K562 (cell line): Measurements from ENCODE around the gene TIMM17A. TPM values are rescaled to one million over a fixed set of nuclear protein-coding genes. Genes with fewer than 3 reads are reported as not detected.

Experiments used
- ATAC-seq: fragments of 200-7000 bp; cut with Tn5 transposase; 3 replicates; pipeline ENCODE4 v1.9.1; 2020; ENCODE audit warnings: moderate library complexity
- BruUV-seq: library from RNA; stranded (reverse); fragments of 400-500 nt; replicated peaks from 2 replicates; lab custom pipeline; 2021; lab: Mats Ljungman, UMichigan
- CTCF ChIA-PET: fragments of 300-600 bp; formaldehyde crosslinking; extraction: SDS; loops from one replicate; lab custom pipeline; 2021; ENCODE audit warnings: low intra/inter-chr PET ratio; lab: Yijun Ruan, JAX
- POLR2A ChIA-PET: fragments of 300-600, 350-650 bp; sonication (Branson Sonifier 250); formaldehyde crosslinking; extraction: SDS; loops from one replicate; lab custom pipeline; 2021; ENCODE audit warnings: antibody characterized with exemption, inconsistent platforms; lab: Yijun Ruan, JAX
- DNase-seq, 4 experiments: peaks; one replicate each; pipeline versions ENCODE4 v3.0.0 to v3.0.0-alpha.2; 2011 to 2018; ENCODE audit warnings: low spot score in 3 of 4, mixed read lengths in 3 of 4; ENCODE audit errors: extremely low read depth in 1 of 4
- FAIRE-seq: peaks from 2 replicates; lab custom pipeline; 2011; peaks lifted over from hg19 to GRCh38; lab: Jason Lieb, UNC
- H2AFZ ChIP-seq: 2 replicates; pipeline ENCODE4 v1.6.0; 2011; ENCODE audit warnings: low read depth, low read length, control low read depth, inconsistent platforms
- H3K27ac ChIP-seq: fragments of 200-600 bp; 3 replicates; pipeline ENCODE4 v1.8.0; 2011; ENCODE audit warnings: low read depth, mild to moderate bottlenecking, control low read depth, inconsistent platforms, low read length, moderate library complexity, mixed read lengths; ENCODE audit errors: extremely low read depth
- H3K27me3 ChIP-seq, 2 experiments: fragments of 300-600 bp in 1 of 2; 2 replicates in 1 of 2; 3 replicates in 1 of 2; pipeline versions ENCODE4 v1.6.0 to v1.8.0; 2011; ENCODE audit warnings: inconsistent platforms in 2 of 2, low read length in 2 of 2, mild to moderate bottlenecking in 1 of 2, mixed read lengths in 1 of 2, moderate library complexity in 1 of 2; ENCODE audit not compliant: control insufficient read depth in 2 of 2, insufficient read depth in 2 of 2
- H3K36me3 ChIP-seq: fragments of 300-600 bp; 3 replicates; pipeline ENCODE4 v1.8.0; 2011; ENCODE audit warnings: mild to moderate bottlenecking, low read length, inconsistent platforms; ENCODE audit not compliant: control insufficient read depth, insufficient read depth
- H3K4me1 ChIP-seq, 2 experiments: fragments of 200-600 bp in 1 of 2; replicated peaks in 1 of 2; 2 replicates in 1 of 2; 3 replicates in 1 of 2; pipeline versions ENCODE4 v1.5.1 to v1.8.0; 2011; ENCODE audit warnings: inconsistent platforms in 2 of 2, low read length in 2 of 2, mild to moderate bottlenecking in 1 of 2, mixed read lengths in 1 of 2, moderate library complexity in 1 of 2; ENCODE audit not compliant: control insufficient read depth in 2 of 2, insufficient read depth in 2 of 2
- H3K4me2 ChIP-seq: 2 replicates; pipeline ENCODE4 v1.6.1; 2011; ENCODE audit warnings: low read length, control low read depth, inconsistent platforms, mixed read lengths; ENCODE audit not compliant: insufficient read depth
- H3K4me3 ChIP-seq: fragments of 200-600 bp; sonication (generic), shearing (Covaris generic); 2 replicates; pipeline ENCODE4 v1.5.1; 2016; ENCODE audit warnings: control low read depth, inconsistent platforms
- H3K79me2 ChIP-seq: fragments of 200-600 bp; 3 replicates; pipeline ENCODE4 v1.8.0; 2011; ENCODE audit warnings: low read length, inconsistent platforms; ENCODE audit not compliant: control insufficient read depth, insufficient read depth
- H3K9ac ChIP-seq, 2 experiments: 2 replicates each; pipeline versions ENCODE4 v1.6.0 to v1.6.1; 2011; ENCODE audit warnings: low read depth in 2 of 2, low read length in 2 of 2, control low read depth in 1 of 2, inconsistent platforms in 1 of 2, mild to moderate bottlenecking in 1 of 2, mixed read lengths in 1 of 2; ENCODE audit not compliant: insufficient read depth in 1 of 2
- H3K9me1 ChIP-seq: one replicate; pipeline ENCODE4 v1.6.0; 2011; ENCODE audit warnings: inconsistent platforms, mild to moderate bottlenecking, low read length, moderate library complexity; ENCODE audit not compliant: control insufficient read depth, insufficient read depth
- H3K9me3 ChIP-seq: replicated peaks from 2 replicates; pipeline ENCODE4 v1.5.1; 2011; ENCODE audit warnings: low read depth, low read length, inconsistent platforms; ENCODE audit not compliant: control insufficient read depth, insufficient read depth
- H4K20me1 ChIP-seq: replicated peaks from 2 replicates; pipeline ENCODE4 v1.6.1; 2011; ENCODE audit warnings: low read length, inconsistent platforms, mixed read lengths; ENCODE audit not compliant: control insufficient read depth, insufficient read depth
- CBX8 ChIP-seq: fragments of 200-600 bp; sonication (generic); IDR thresholded peaks from 2 replicates; pipeline ENCODE4 v1.6.1; 2012; ENCODE audit warnings: borderline replicate concordance, mixed run types, low read depth, mild to moderate bottlenecking, moderate library complexity, mixed read lengths, low read length, control low read depth, inconsistent platforms; ENCODE audit not compliant: poor library complexity, severe bottlenecking; ENCODE audit errors: extremely low read depth
- DMBX1 ChIP-seq: fragments of 250-450 bp; sonication (Bioruptor Pico); IDR thresholded peaks from 2 replicates; pipeline ENCODE4 v1.8.0; 2022; ENCODE audit warnings: inconsistent platforms, mild to moderate bottlenecking, moderate library complexity, borderline replicate concordance
- ESRRB ChIP-seq: fragments of 250-450 bp; sonication (Bioruptor Pico); IDR thresholded peaks from 2 replicates; pipeline ENCODE4 v1.5.0; 2020; ENCODE audit warnings: mild to moderate bottlenecking, moderate library complexity, borderline replicate concordance
- ETS1 ChIP-seq: conservative IDR thresholded peaks from 2 replicates; pipeline ENCODE4 v1.6.1; 2011; ENCODE audit warnings: low read depth, mild to moderate bottlenecking, low read length; ENCODE audit not compliant: control insufficient read depth
- HDAC6 ChIP-seq: IDR thresholded peaks from 2 replicates; pipeline ENCODE4 v1.6.1; 2012; ENCODE audit warnings: low read depth, mild to moderate bottlenecking, control low read depth, inconsistent platforms, low read length, moderate library complexity
- POLR3G ChIP-seq: IDR thresholded peaks from 2 replicates; pipeline ENCODE4 v1.6.1; 2011; ENCODE audit not compliant: insufficient read length, insufficient replicate concordance; ENCODE audit errors: extremely low read depth
- PYGO2 ChIP-seq: fragments of 450-650 bp; IDR thresholded peaks from 2 replicates; pipeline ENCODE4 v1.6.1; 2016; ENCODE audit warnings: mild to moderate bottlenecking, missing genetic modification characterization, moderate library complexity, missing compliant biosample characterization
- SRSF9 ChIP-seq: fragments of 200-400 bp; formaldehyde crosslinking; IDR thresholded peaks from 2 replicates; pipeline ENCODE4 v1.6.1; 2017; ENCODE audit warnings: low read depth, low read length, borderline replicate concordance
- ZBTB17 ChIP-seq: fragments of 450-650 bp; formaldehyde crosslinking; IDR thresholded peaks from 2 replicates; pipeline ENCODE4 v1.4.0; 2020; ENCODE audit warnings: mild to moderate bottlenecking
- ZBTB40 ChIP-seq, 2 experiments: fragments of 450-650 bp in 1 of 2; sonication (generic) in 1 of 2; formaldehyde crosslinking in 1 of 2; IDR thresholded peaks; 2 replicates each; pipeline versions ENCODE4 v1.7.1 to v1.9.0; 2016 to 2022; ENCODE audit warnings: inconsistent platforms in 1 of 2, mild to moderate bottlenecking in 1 of 2, missing genetic modification reagents in 1 of 2
- ZKSCAN1 ChIP-seq: fragments of 150-350 bp; IDR thresholded peaks from 2 replicates; pipeline ENCODE4 v1.6.1; 2016; ENCODE audit warnings: low read depth, low read length
- WGBS: fragments of 100-300 bp; shearing (Covaris generic); methylation state at CpG from one replicate; pipeline ENCODE4 v1.1.6; 2016; ENCODE audit warnings: low coverage, mixed read lengths; ENCODE audit not compliant: insufficient coverage; ENCODE audit errors: missing lambda C conversion rate; 5-methylcytosine and 5-hydroxymethylcytosine counted together
- in situ Hi-C: fragments of 300-500 bp; cut with MboI; formaldehyde crosslinking; loops from 4 replicates; pipeline ENCODE4 v1.15.0; 2018; ENCODE audit warnings: inconsistent platforms, mixed read lengths
- intact Hi-C: fragments of 100-400 bp; cut with micrococcal nuclease; formaldehyde crosslinking; loops from 2 replicates; pipeline ENCODE4 v1.14.2; 2022
- polyA plus RNA-seq, 8 experiments: library from polyadenylated mRNA; depleted of rRNA in 4 of 8; stranded (reverse) in 5 of 8; unstranded in 3 of 8; fragments of >200 nt; fragmentation: Nextera tagmentation in 2 of 8; fragmentation: Illumina TruSeq in 1 of 8; extraction: Ambion mirVana in 2 of 8; extraction: Trizol in 1 of 8; gene quantifications; 2 replicates each; pipeline versions ENCODE4 v1.2.1 to v1.2.3, GENCODE V29; 2011 to 2014; ENCODE audit warnings: inconsistent platforms in 1 of 8, missing spikeins in 1 of 8
- total RNA-seq, 7 experiments: library from RNA; depleted of rRNA in 6 of 7; stranded (reverse); fragments of >200 nt in 6 of 7; fragmentation: Illumina TruSeq in 2 of 7; extraction: Trizol in 2 of 7; gene quantifications; 2 replicates each; pipeline versions ENCODE4 v1.2.1 to v1.2.3, GENCODE V29; 2011 to 2021; ENCODE audit warnings: low replicate concordance in 1 of 7

The TIMM17A gene
- total and polyA plus RNA-seq, 9 of the 15 experiments (the other 6 are each of a cell fraction or from before 2014, with no cell fraction given): 116 to 744 (median 180) TPM

GRCh38 chr1:202007304-202007703 lies 52.0 kb downstream of the TIMM17A start:
- intact Hi-C loops: loop anchor here (5.0 kb wide), 1 partner anchor 70 kb away; no protein-coding TSS in a partner anchor
- no peak overlapping the region for H3K4me2 ChIP-seq
- TF ChIP-seq ZBTB40 (IDR thresholded peaks at IDR 0.05) (no peak), ZBTB40 (CRISPR knock-in tag; IDR thresholded peaks at IDR 0.05) (no peak), ESRRB (no peak), ZBTB17 (CRISPR knock-in tag) (no peak), POLR3G (no peak), ETS1 (no peak), CBX8 (no peak), HDAC6 (no peak), SRSF9 (no peak), ZKSCAN1 (no peak), PYGO2 (tag) (no peak), DMBX1 (CRISPR knock-in tag) (no peak)

More at GRCh38 chr1:202007304-202007703, 52.0 kb downstream of the TIMM17A start:
- no peak overlapping the region for H2AFZ ChIP-seq
- no peak for DNase-seq
- ChIA-PET POLR2A (interaction anchor here (0.6 to 1.9 kb wide), 9 partner anchors 8 to 145 kb away, joined by 3 to 7 read pairs (median 5); no protein-coding TSS in a partner anchor), CTCF (interaction anchor here (4.6 kb wide), 1 partner anchor 111 kb away, joined by 66 read pairs; no protein-coding TSS in a partner anchor)
- no TSS peak for BruUV-seq
- peaks cover 39% of the 10 kb centered on the region; the same call in 2 of the 3 replicates for H3K36me3 ChIP-seq
- H3K27ac ChIP-seq: no peak overlapping the region
- H3K9me1 ChIP-seq: no peaks in the 10 kb centered on the region
- no peaks in the 10 kb centered on the region for H3K79me2 ChIP-seq
- peaks cover 15 to 20% of the 10 kb centered on the region in 2 experiments; a peak in 4 of 5 replicates for H3K4me1 ChIP-seq
- H4K20me1 ChIP-seq: peaks cover 11% of the 10 kb centered on the region; the same call in 1 of the 2 replicates
- no peak for ATAC-seq
- H3K27me3 ChIP-seq: no peaks in the 10 kb centered on the region
- no peak for FAIRE-seq
- WGBS: 68% methylated on average over 8 of the region's 8 CpGs
- no peak overlapping the region for H3K9ac ChIP-seq
- no peak overlapping the region for H3K4me3 ChIP-seq
- in situ Hi-C loops: no loop called here
- H3K9me3 ChIP-seq: no peaks in the 10 kb centered on the region
